Endothelial cell of umbilical vein (primary cell): ENCODE data around the gene ECSIT. TPM values are rescaled to one million over a fixed set of nuclear protein-coding genes. Genes with fewer than 3 reads are reported as not detected.

ENCODE experiments used
- BruUV-seq: library from RNA; stranded (reverse); fragments of 400-500 nt; replicated peaks from 2 replicates; lab custom pipeline; 2021; lab: Mats Ljungman, UMichigan
- CTCF ChIA-PET: fragments of 300-600, 350-600 bp; sonication (Branson Sonifier 250); formaldehyde crosslinking; loops from one replicate; lab custom pipeline; 2021; ENCODE audit warnings: antibody characterized with exemption, inconsistent platforms; lab: Charles Lee
- POLR2A ChIA-PET: fragments of 300-600, 350-600 bp; sonication (Branson Sonifier 250); formaldehyde crosslinking; loops from one replicate; lab custom pipeline; 2021; ENCODE audit warnings: antibody characterized with exemption, inconsistent platforms; lab: Charles Lee
- DNase-seq: peaks from one replicate; pipeline ENCODE4 v3.0.0-alpha.2; 2011; ENCODE audit warnings: low read depth, low spot score
- FAIRE-seq: peaks from 2 replicates; lab custom pipeline; 2011; peaks lifted over from hg19 to GRCh38; lab: Jason Lieb, UNC
- H2AFZ ChIP-seq: 2 replicates; pipeline ENCODE4 v1.6.0; 2012; ENCODE audit warnings: low read depth, low read length, control low read depth, inconsistent platforms
- H3K27ac ChIP-seq: 2 replicates; pipeline ENCODE4 v1.5.1; 2011; ENCODE audit warnings: low read depth, mild to moderate bottlenecking, control low read depth, low read length, moderate library complexity; ENCODE audit not compliant: insufficient read depth
- H3K27me3 ChIP-seq, 2 experiments: 2 replicates each; pipeline versions ENCODE4 v1.6.0 to v1.6.1; 2011; ENCODE audit warnings: low read length in 2 of 2, mixed read lengths in 1 of 2; ENCODE audit not compliant: control insufficient read depth in 2 of 2, insufficient read depth in 2 of 2
- H3K36me3 ChIP-seq, 2 experiments: 2 replicates in 1 of 2; 3 replicates in 1 of 2; pipeline ENCODE4 v1.5.1; 2011; ENCODE audit warnings: low read length in 2 of 2, mild to moderate bottlenecking in 1 of 2, moderate library complexity in 1 of 2; ENCODE audit not compliant: control insufficient read depth in 2 of 2, insufficient read depth in 2 of 2; ENCODE audit errors: extremely low read depth in 1 of 2
- H3K4me1 ChIP-seq: 3 replicates; pipeline ENCODE4 v1.5.1; 2011; ENCODE audit warnings: mild to moderate bottlenecking, low read length; ENCODE audit not compliant: control insufficient read depth, insufficient read depth; ENCODE audit errors: extremely low read depth
- H3K4me2 ChIP-seq: 2 replicates; pipeline ENCODE4 v1.6.1; 2011; ENCODE audit warnings: low read length, control low read depth, mixed read lengths; ENCODE audit not compliant: insufficient read depth
- H3K4me3 ChIP-seq, 3 experiments: fragments of 200-600 bp in 1 of 3; sonication (generic), shearing (Covaris generic) in 1 of 3; replicated peaks in 1 of 3; 2 replicates each; pipeline ENCODE4 v1.5.1; 2011 to 2016; ENCODE audit warnings: control low read depth in 3 of 3, low read length in 3 of 3, mild to moderate bottlenecking in 2 of 3, inconsistent platforms in 1 of 3, low read depth in 1 of 3, moderate library complexity in 1 of 3; ENCODE audit not compliant: insufficient read depth in 1 of 3
- H3K79me2 ChIP-seq: 2 replicates; pipeline ENCODE4 v1.6.0; 2012; ENCODE audit warnings: low read length, inconsistent platforms; ENCODE audit not compliant: control insufficient read depth, insufficient read depth
- H3K9ac ChIP-seq: replicated peaks from 2 replicates; pipeline ENCODE3; 2011; ENCODE audit warnings: low read length, control low read depth; ENCODE audit not compliant: insufficient read depth; ENCODE audit errors: extremely low read depth
- H3K9me1 ChIP-seq: replicated peaks from 3 replicates; pipeline ENCODE4 v1.6.0; 2011; ENCODE audit warnings: mild to moderate bottlenecking, low read length; ENCODE audit not compliant: control insufficient read depth, insufficient read depth; ENCODE audit errors: extremely low read depth
- H3K9me3 ChIP-seq: replicated peaks from 2 replicates; pipeline ENCODE4 v1.5.1; 2012; ENCODE audit warnings: low read length, inconsistent platforms; ENCODE audit not compliant: control insufficient read depth, insufficient read depth
- H4K20me1 ChIP-seq: replicated peaks from 2 replicates; pipeline ENCODE3; 2011; ENCODE audit warnings: mild to moderate bottlenecking, low read length; ENCODE audit not compliant: control insufficient read depth, insufficient read depth; ENCODE audit errors: extremely low read depth
- CTCF ChIP-seq, 2 donors: IDR thresholded peaks; 1 replicate in 1 of 2; 2 replicates in 1 of 2; pipeline ENCODE4 v1.5.1; 2011; ENCODE audit warnings: low read length in 2 of 2, mild to moderate bottlenecking in 2 of 2, moderate library complexity in 2 of 2, control low read depth in 1 of 2, inconsistent platforms in 1 of 2, low read depth in 1 of 2; ENCODE audit not compliant: insufficient read depth in 1 of 2; ENCODE audit errors: extremely low read depth in 1 of 2
- EZH2 ChIP-seq: IDR thresholded peaks from 2 replicates; pipeline ENCODE4 v1.6.1; 2012; ENCODE audit warnings: borderline replicate concordance, low read depth, mild to moderate bottlenecking, moderate library complexity, low read length, inconsistent platforms; ENCODE audit not compliant: severe bottlenecking
- FOS ChIP-seq: IDR thresholded peaks from 2 replicates; pipeline ENCODE4 v1.6.1; 2011; ENCODE audit warnings: mild to moderate bottlenecking, low read length, moderate library complexity, borderline replicate concordance; ENCODE audit not compliant: insufficient read depth
- JUN ChIP-seq: IDR thresholded peaks from 2 replicates; pipeline ENCODE4 v1.6.1; 2011; ENCODE audit warnings: borderline replicate concordance, low read depth; ENCODE audit not compliant: insufficient read length, insufficient read depth
- MYC ChIP-seq: IDR thresholded peaks from one replicate; pipeline ENCODE4 v1.6.1; 2011; ENCODE audit warnings: mild to moderate bottlenecking, low read depth, low read length
- POLR2AphosphoS5 ChIP-seq: IDR thresholded peaks from 2 replicates; pipeline ENCODE4 v1.6.1; 2012; ENCODE audit warnings: low read depth, mild to moderate bottlenecking, control low read depth, low read length, moderate library complexity; ENCODE audit not compliant: insufficient read depth
- dilution Hi-C: fragments of 300-500 bp; cut with MboI; formaldehyde crosslinking; loops from one replicate; pipeline ENCODE4 v1.15.0; 2019; ENCODE audit warnings: low sequenced_read_pairs; ENCODE audit not compliant: extremely low pct_ligation_motif_present
- intact Hi-C: fragments of 100-400 bp; cut with micrococcal nuclease; formaldehyde crosslinking; loops from one replicate; pipeline ENCODE4 v1.10.0; 2022
- polyA plus RNA-seq, 4 experiments: library from polyadenylated mRNA; depleted of rRNA in 3 of 4; stranded (reverse) in 3 of 4; unstranded in 1 of 4; fragments of >200 nt; gene quantifications; 2 replicates each; pipeline versions ENCODE4 v1.2.1 to v1.2.3, GENCODE V29; 2011 to 2012; ENCODE audit warnings: missing spikeins in 1 of 4
- total RNA-seq: library from RNA; stranded (reverse); gene quantifications from 2 replicates; pipeline ENCODE4 v1.2.3, GENCODE V29; 2021
- TF ChIP-seq, protein P1 (sequence below): IDR thresholded peaks from 2 replicates; pipeline ENCODE4 v1.6.1; 2011; ENCODE audit not compliant: insufficient read depth, insufficient read length

ECSIT gene
- total and polyA plus RNA-seq, 2 donors (not counting 3 experiments of a cell fraction or from before 2014, with no cell fraction given) = 32.4 to 47.2 TPM

GRCh38 chr19:11506101-11506555 lies 22.8 kb downstream of the ECSIT start:
- Histone ChIP-seq H3K4me3 (peak overlapping the region; percentile 49 to 71 (median 71)), H3K79me2 (no peaks in the 10 kb centered on the region), H3K4me2 (peak overlapping the region; percentile 73), H3K4me1 (peaks cover 10% of the 10 kb centered on the region), H3K9me1 (no peaks in the 10 kb centered on the region), H4K20me1 (no peaks in the 10 kb centered on the region), H3K36me3 (no peaks in the 10 kb centered on the region), H2AFZ (peak overlapping the region; percentile 93), H3K9ac (peak overlapping the region; percentile 90), H3K27me3 (no peaks in the 10 kb centered on the region), H3K27ac (peak overlapping the region; percentile 19), H3K9me3 (no peaks in the 10 kb centered on the region)
- TSS peak; percentile 69 for BruUV-seq
- ChIA-PET CTCF (interaction anchor here (0.8 to 1.4 kb wide), 4 partner anchors 10 to 82 kb away, joined by 3 to 4 read pairs (median 3); partner anchors contain the start of gene ELOF1), POLR2A (no interaction called here)
- DNase-seq (no peak), FAIRE-seq (no peak)
- TF ChIP-seq EZH2 (no peak), POLR2AphosphoS5 (no peak), MYC (no peak), CTCF (IDR thresholded peaks at IDR 0.05; ENCODE audit: extremely low read depth in 1 of 2, insufficient read depth in 1 of 2, low read depth in 1 of 2, low read length in 2 of 2) (no peak), FOS (no peak), JUN (no peak)
- TF ChIP-seq, protein P1, sequence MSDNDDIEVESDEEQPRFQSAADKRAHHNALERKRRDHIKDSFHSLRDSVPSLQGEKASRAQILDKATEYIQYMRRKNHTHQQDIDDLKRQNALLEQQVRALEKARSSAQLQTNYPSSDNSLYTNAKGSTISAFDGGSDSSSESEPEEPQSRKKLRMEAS = no peak
- intact Hi-C loops = no loop called here
- dilution Hi-C loops = no loop called here
